K562 (cell line): ENCODE measurements around the gene DENND1A. TPM values are rescaled to one million over a fixed set of nuclear protein-coding genes. Genes with fewer than 3 reads are reported as not detected.

Experiments used
- CSDE1 ChIP-seq, 2 experiments: fragments of 450-650 bp; IDR thresholded peaks; 2 replicates each; pipeline ENCODE4 v1.6.1; 2016; ENCODE audit warnings: mild to moderate bottlenecking in 1 of 2
- EP300 ChIP-seq: IDR thresholded peaks from 2 replicates; pipeline ENCODE4 v1.6.1; 2012; ENCODE audit warnings: low read length, improper control_type of control experiment
- FOXK1 ChIP-seq: sonication (generic); formaldehyde crosslinking; IDR thresholded peaks from 2 replicates; pipeline ENCODE4 v1.8.0; 2022; ENCODE audit warnings: missing genetic modification reagents, mild to moderate bottlenecking, borderline replicate concordance
- GABPB2 ChIP-seq: fragments of 250-450 bp; sonication (Bioruptor Pico); conservative IDR thresholded peaks from 2 replicates; pipeline ENCODE4 v1.5.1; 2021; ENCODE audit warnings: mild to moderate bottlenecking
- KDM2B ChIP-seq: fragments of 250-450 bp; sonication (Bioruptor Pico); IDR thresholded peaks from 2 replicates; pipeline ENCODE4 v1.8.0; 2021; ENCODE audit warnings: mild to moderate bottlenecking, moderate library complexity
- NR4A1 ChIP-seq, 2 experiments: fragments of 250-450 bp in 1 of 2; fragments of 450-650 bp in 1 of 2; sonication (Bioruptor Pico) in 1 of 2; IDR thresholded peaks; 2 replicates each; pipeline versions ENCODE4 v1.4.0 to v1.6.1; 2016 to 2020; ENCODE audit warnings: mild to moderate bottlenecking in 2 of 2, missing compliant biosample characterization in 1 of 2, missing genetic modification characterization in 1 of 2, moderate library complexity in 1 of 2
- PCBP1 ChIP-seq: fragments of 200-400 bp; formaldehyde crosslinking; IDR thresholded peaks from 2 replicates; pipeline ENCODE4 v1.6.1; 2018; ENCODE audit warnings: mild to moderate bottlenecking, low read depth, low read length; ENCODE audit not compliant: poor library complexity, severe bottlenecking
- POLR2H ChIP-seq: IDR thresholded peaks from 2 replicates; pipeline ENCODE4 v1.6.1; 2016; ENCODE audit warnings: missing genetic modification characterization, low read depth, mild to moderate bottlenecking, control low read depth, missing compliant biosample characterization, moderate library complexity
- RBBP5 ChIP-seq: fragments of 200-600 bp; sonication (generic); IDR thresholded peaks from 2 replicates; pipeline ENCODE4 v1.6.1; 2012; ENCODE audit warnings: borderline replicate concordance, mild to moderate bottlenecking, low read length, control low read depth, inconsistent platforms; ENCODE audit not compliant: insufficient read depth, poor library complexity, severe bottlenecking
- ZC3H8 ChIP-seq: fragments of 450-650 bp; IDR thresholded peaks from 2 replicates; pipeline ENCODE4 v1.6.1; 2017
- ZKSCAN1 ChIP-seq: fragments of 150-350 bp; IDR thresholded peaks from 2 replicates; pipeline ENCODE4 v1.6.1; 2016; ENCODE audit warnings: low read depth, low read length
- ZNF184 ChIP-seq: sonication (generic); formaldehyde crosslinking; IDR thresholded peaks from 2 replicates; pipeline ENCODE4 v1.5.0; 2020; ENCODE audit warnings: missing genetic modification reagents
- ZNF316 ChIP-seq: fragments of 450-650 bp; IDR thresholded peaks from 2 replicates; pipeline ENCODE4 v1.6.1; 2016
- ZNF444 ChIP-seq: fragments of 250-450 bp; sonication (Bioruptor Pico); IDR thresholded peaks from 2 replicates; pipeline ENCODE4 v1.4.0; 2020; ENCODE audit warnings: mild to moderate bottlenecking, moderate library complexity
- polyA plus RNA-seq, 8 experiments: library from polyadenylated mRNA; depleted of rRNA in 4 of 8; stranded (reverse) in 5 of 8; unstranded in 3 of 8; fragments of >200 nt; fragmentation: Nextera tagmentation in 2 of 8; fragmentation: Illumina TruSeq in 1 of 8; extraction: Ambion mirVana in 2 of 8; extraction: Trizol in 1 of 8; gene quantifications; 2 replicates each; pipeline versions ENCODE4 v1.2.1 to v1.2.3, GENCODE V29; 2011 to 2014; ENCODE audit warnings: inconsistent platforms in 1 of 8, missing spikeins in 1 of 8
- total RNA-seq, 7 experiments: library from RNA; depleted of rRNA in 6 of 7; stranded (reverse); fragments of >200 nt in 6 of 7; fragmentation: Illumina TruSeq in 2 of 7; extraction: Trizol in 2 of 7; gene quantifications; 2 replicates each; pipeline versions ENCODE4 v1.2.1 to v1.2.3, GENCODE V29; 2011 to 2021; ENCODE audit warnings: low replicate concordance in 1 of 7
- TF ChIP-seq, protein P1 (sequence below): fragments of 250-450 bp; sonication (Bioruptor Pico); IDR thresholded peaks from 2 replicates; pipeline ENCODE4 v1.9.0; 2021; ENCODE audit warnings: mild to moderate bottlenecking
- TF ChIP-seq, protein P2 (sequence below): sonication (generic); formaldehyde crosslinking; IDR thresholded peaks from 2 replicates; pipeline ENCODE4 v1.8.1; 2023; ENCODE audit warnings: missing genetic modification reagents, mild to moderate bottlenecking, borderline replicate concordance
- TF ChIP-seq, protein P3 (sequence below): fragments of 250-450 bp; sonication (Bioruptor Pico); IDR thresholded peaks from 2 replicates; pipeline ENCODE4 v1.5.0; 2021
- TF ChIP-seq, protein P4 (sequence below): fragments of 450-650 bp; IDR thresholded peaks from 2 replicates; pipeline ENCODE4 v1.6.1; 2016; ENCODE audit warnings: low read depth, mild to moderate bottlenecking, moderate library complexity
- TF ChIP-seq, protein P5 (sequence below): fragments of 250-450 bp; sonication (Bioruptor Pico); IDR thresholded peaks from 2 replicates; pipeline ENCODE4 v1.5.0; 2021

Gene DENND1A
- total and polyA plus RNA-seq, 9 of the 15 experiments (the other 6 are each of a cell fraction or from before 2014, with no cell fraction given): 7.6 to 29.5 (median 15.7) TPM

DNA sequence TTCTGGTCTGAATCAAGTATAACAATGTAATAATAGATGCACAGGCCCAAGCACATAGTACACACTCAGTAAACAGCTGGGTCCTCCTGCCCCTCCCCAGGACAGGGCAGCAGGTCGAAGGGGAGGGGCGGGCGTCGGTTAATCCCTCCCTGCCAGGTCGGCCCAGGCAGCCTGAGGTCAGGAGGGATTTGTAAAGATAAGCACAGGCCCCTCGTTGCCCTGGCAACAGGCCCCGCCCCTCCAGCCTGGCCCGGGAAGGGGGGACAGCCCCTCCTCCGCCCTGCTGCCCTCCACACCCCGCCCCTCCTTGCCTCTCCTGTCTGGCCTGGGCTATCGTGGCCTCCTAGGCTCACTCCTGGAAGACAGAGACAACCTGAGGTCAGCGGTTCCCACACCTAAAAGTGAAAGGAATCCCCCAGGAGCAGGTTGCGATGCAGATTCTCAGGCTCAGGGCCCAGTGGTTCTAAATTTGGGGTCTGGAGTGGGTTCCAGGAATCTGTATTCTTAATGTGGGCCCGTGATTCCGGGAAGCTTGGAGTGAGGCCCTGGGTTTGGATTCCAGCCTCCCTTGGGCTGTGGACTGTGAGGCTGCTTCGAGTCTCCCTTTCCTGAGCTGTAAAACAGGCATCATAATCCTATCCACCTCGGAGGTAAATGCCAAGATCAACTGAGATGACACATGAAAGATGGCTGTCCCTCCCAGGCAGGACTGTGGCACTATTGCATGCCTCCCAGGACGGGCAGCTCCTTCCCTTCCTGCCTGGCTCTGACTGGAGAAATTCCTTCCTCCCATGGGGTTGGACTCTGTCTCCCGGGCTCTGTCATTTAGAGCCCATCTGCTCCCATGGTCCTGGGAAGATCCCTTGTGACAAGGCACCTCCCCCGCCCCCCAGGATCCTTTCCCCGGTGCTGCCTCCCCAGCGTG lies 569.5 kb downstream of the DENND1A start (continued):
- TF ChIP-seq KDM2B (CRISPR knock-in tag) (no peak), ZNF316 (no peak), ZC3H8 (no peak), POLR2H (no peak), FOXK1 (CRISPR knock-in tag) (peak; percentile 63; the same call in 1 of the 2 replicates), CSDE1 (IDR thresholded peaks at IDR 0.05) (peak in 1 of 2 experiments; percentile 89; a peak in 2 of 4 replicates), PCBP1 (peak; percentile 45), NR4A1 (CRISPR knock-in tag; IDR thresholded peaks at IDR 0.05) (no peak), NR4A1 (tag; IDR thresholded peaks at IDR 0.05) (peak; percentile 56; the same call in 1 of the 2 replicates), ZNF184 (CRISPR knock-in tag) (no peak), RBBP5 (peak; percentile 35), ZNF444 (no peak), GABPB2 (no peak), ZKSCAN1 (no peak), EP300 (peak; percentile 78)
- TF ChIP-seq, protein P1, sequence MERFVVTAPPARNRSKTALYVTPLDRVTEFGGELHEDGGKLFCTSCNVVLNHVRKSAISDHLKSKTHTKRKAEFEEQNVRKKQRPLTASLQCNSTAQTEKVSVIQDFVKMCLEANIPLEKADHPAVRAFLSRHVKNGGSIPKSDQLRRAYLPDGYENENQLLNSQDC (CRISPR knock-in tag): no peak
- TF ChIP-seq, protein P2, sequence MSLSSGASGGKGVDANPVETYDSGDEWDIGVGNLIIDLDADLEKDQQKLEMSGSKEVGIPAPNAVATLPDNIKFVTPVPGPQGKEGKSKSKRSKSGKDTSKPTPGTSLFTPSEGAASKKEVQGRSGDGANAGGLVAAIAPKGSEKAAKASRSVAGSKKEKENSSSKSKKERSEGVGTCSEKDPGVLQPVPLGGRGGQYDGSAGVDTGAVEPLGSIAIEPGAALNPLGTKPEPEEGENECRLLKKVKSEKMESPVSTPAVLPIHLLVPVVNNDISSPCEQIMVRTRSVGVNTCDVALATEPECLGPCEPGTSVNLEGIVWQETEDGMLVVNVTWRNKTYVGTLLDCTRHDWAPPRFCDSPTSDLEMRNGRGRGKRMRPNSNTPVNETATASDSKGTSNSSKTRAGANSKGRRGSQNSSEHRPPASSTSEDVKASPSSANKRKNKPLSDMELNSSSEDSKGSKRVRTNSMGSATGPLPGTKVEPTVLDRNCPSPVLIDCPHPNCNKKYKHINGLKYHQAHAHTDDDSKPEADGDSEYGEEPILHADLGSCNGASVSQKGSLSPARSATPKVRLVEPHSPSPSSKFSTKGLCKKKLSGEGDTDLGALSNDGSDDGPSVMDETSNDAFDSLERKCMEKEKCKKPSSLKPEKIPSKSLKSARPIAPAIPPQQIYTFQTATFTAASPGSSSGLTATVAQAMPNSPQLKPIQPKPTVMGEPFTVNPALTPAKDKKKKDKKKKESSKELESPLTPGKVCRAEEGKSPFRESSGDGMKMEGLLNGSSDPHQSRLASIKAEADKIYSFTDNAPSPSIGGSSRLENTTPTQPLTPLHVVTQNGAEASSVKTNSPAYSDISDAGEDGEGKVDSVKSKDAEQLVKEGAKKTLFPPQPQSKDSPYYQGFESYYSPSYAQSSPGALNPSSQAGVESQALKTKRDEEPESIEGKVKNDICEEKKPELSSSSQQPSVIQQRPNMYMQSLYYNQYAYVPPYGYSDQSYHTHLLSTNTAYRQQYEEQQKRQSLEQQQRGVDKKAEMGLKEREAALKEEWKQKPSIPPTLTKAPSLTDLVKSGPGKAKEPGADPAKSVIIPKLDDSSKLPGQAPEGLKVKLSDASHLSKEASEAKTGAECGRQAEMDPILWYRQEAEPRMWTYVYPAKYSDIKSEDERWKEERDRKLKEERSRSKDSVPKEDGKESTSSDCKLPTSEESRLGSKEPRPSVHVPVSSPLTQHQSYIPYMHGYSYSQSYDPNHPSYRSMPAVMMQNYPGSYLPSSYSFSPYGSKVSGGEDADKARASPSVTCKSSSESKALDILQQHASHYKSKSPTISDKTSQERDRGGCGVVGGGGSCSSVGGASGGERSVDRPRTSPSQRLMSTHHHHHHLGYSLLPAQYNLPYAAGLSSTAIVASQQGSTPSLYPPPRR (CRISPR knock-in tag): no peak
- TF ChIP-seq, protein P3, sequence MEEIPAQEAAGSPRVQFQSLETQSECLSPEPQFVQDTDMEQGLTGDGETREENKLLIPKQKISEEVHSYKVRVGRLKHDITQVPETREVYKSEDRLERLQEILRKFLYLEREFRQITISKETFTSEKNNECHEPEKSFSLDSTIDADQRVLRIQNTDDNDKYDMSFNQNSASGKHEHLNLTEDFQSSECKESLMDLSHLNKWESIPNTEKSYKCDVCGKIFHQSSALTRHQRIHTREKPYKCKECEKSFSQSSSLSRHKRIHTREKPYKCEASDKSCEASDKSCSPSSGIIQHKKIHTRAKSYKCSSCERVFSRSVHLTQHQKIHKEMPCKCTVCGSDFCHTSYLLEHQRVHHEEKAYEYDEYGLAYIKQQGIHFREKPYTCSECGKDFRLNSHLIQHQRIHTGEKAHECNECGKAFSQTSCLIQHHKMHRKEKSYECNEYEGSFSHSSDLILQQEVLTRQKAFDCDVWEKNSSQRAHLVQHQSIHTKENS (CRISPR knock-in tag): no peak
- TF ChIP-seq, protein P4, sequence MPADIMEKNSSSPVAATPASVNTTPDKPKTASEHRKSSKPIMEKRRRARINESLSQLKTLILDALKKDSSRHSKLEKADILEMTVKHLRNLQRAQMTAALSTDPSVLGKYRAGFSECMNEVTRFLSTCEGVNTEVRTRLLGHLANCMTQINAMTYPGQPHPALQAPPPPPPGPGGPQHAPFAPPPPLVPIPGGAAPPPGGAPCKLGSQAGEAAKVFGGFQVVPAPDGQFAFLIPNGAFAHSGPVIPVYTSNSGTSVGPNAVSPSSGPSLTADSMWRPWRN: no peak
- TF ChIP-seq, protein P5, sequence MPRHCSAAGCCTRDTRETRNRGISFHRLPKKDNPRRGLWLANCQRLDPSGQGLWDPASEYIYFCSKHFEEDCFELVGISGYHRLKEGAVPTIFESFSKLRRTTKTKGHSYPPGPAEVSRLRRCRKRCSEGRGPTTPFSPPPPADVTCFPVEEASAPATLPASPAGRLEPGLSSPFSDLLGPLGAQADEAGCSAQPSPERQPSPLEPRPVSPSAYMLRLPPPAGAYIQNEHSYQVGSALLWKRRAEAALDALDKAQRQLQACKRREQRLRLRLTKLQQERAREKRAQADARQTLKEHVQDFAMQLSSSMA: no peak
